NK-92 (cell line): ENCODE data around the gene TSEN2.
A peak's percentile ranks its signal among the peaks of the same experiment; 100 is the strongest.

Experiments used
- DNase-seq: peaks from one replicate; lab custom pipeline; 2025; ENCODE audit not compliant: unreplicated experiment; lab: John Stamatoyannopoulos, UW

Gene TSEN2

GRCh38 chr3:12545473-12545791 is 61.2 kb downstream of the TSEN2 start, which contains the start of gene MKRN2OS:
Gene MKRN2OS (minus strand): TSS chr3:12545499. CDS start chr3:12545464, 35 bp downstream.
- no peak for DNase-seq

GRCh38 chr3:12549971-12550760 is 65.9 kb downstream of the TSEN2 start:
- no peak for DNase-seq

- no peak for DNase-seq
Observed at GRCh38 chr3:12553921-12554391, 69.7 kb downstream of the TSEN2 start.

- DNase-seq = no peak
Observed at GRCh38 chr3:12556314-12556689, 72.0 kb downstream of the TSEN2 start.

GRCh38 chr3:12556690-12557472 is 72.6 kb downstream of the TSEN2 start, which contains the start of gene MKRN2:
Gene MKRN2 (plus strand): TSS chr3:12557087. CDS start chr3:12557151, 64 bp downstream.
- DNase-seq = peak; percentile 5

GRCh38 chr3:12557473-12558100 is 73.3 kb downstream of the TSEN2 start:
- no peak for DNase-seq

GRCh38 chr3:12558706-12559105 is 74.4 kb downstream of the TSEN2 start:
- no peak for DNase-seq

- no peak for DNase-seq
Observed at GRCh38 chr3:12559520-12559919, 75.2 kb downstream of the TSEN2 start.

- DNase-seq = no peak
Observed at GRCh38 chr3:12560505-12561190, 76.4 kb downstream of the TSEN2 start.

GRCh38 chr3:12561397-12561796 is 77.1 kb downstream of the TSEN2 start:
- DNase-seq = no peak

- DNase-seq = no peak
Observed at GRCh38 chr3:12562451-12562850, 78.2 kb downstream of the TSEN2 start.

- no peak for DNase-seq
Observed at GRCh38 chr3:12566976-12567375, 82.7 kb downstream of the TSEN2 start.

- no peak for DNase-seq
Observed at GRCh38 chr3:12568747-12569146, 84.5 kb downstream of the TSEN2 start.

- DNase-seq = no peak
Observed at GRCh38 chr3:12569836-12570235, 85.6 kb downstream of the TSEN2 start.

- no peak for DNase-seq
Observed at GRCh38 chr3:12571986-12572385, 87.7 kb downstream of the TSEN2 start.

GRCh38 chr3:12574131-12574530 is 89.9 kb downstream of the TSEN2 start:
- DNase-seq = no peak

- DNase-seq = no peak
Observed at GRCh38 chr3:12574661-12575060, 90.4 kb downstream of the TSEN2 start.

- DNase-seq = no peak
Observed at GRCh38 chr3:12577379-12577778, 93.1 kb downstream of the TSEN2 start.

GRCh38 chr3:12578742-12579141 is 94.5 kb downstream of the TSEN2 start:
- no peak for DNase-seq

GRCh38 chr3:12579456-12579855 is 95.2 kb downstream of the TSEN2 start:
- no peak for DNase-seq

GRCh38 chr3:12579905-12580304 is 95.6 kb downstream of the TSEN2 start:
- no peak for DNase-seq
